Activated CD4-positive, alpha-beta memory T cell treated with anti-CD3 and anti-CD28 coated beads for 36 hours (primary cell): ENCODE measurements around the gene PIKFYVE. TPM values are rescaled to one million over a fixed set of nuclear protein-coding genes. Genes with fewer than 3 reads are reported as not detected.
"Not testable (repeated sequence)": the region's sequence is repeated elsewhere in the genome, so short reads cannot be mapped to it uniquely, and the experiment has no call there.

Experiments
- CTCF ChIA-PET: fragments of 350-600 bp; sonication (Branson Sonifier 250); formaldehyde crosslinking; loops from one replicate; lab custom pipeline; 2021; ENCODE audit warnings: antibody characterized with exemption, inconsistent platforms; lab: Charles Lee
- POLR2A ChIA-PET: fragments of 350-600 bp; sonication (Branson Sonifier 250); formaldehyde crosslinking; loops from one replicate; lab custom pipeline; 2021; ENCODE audit warnings: antibody characterized with exemption; lab: Charles Lee
- DNase-seq: peaks from one replicate; pipeline ENCODE4 v3.0.0-alpha.2; 2020
- H3K27ac Mint-ChIP-seq: one replicate; pipeline ENCODE4 v1.8.0; 2021; ENCODE audit warnings: mixed read lengths
- H3K27me3 Mint-ChIP-seq: one replicate; pipeline ENCODE4 v1.8.0; 2021; ENCODE audit warnings: mixed read lengths
- H3K36me3 Mint-ChIP-seq: one replicate; pipeline ENCODE4 v1.8.0; 2021; ENCODE audit warnings: mixed read lengths
- H3K4me1 Mint-ChIP-seq: one replicate; pipeline ENCODE4 v1.8.0; 2021; ENCODE audit warnings: low read depth, mixed read lengths
- H3K4me3 Mint-ChIP-seq: one replicate; pipeline ENCODE4 v1.8.0; 2021; ENCODE audit warnings: mild to moderate bottlenecking, mixed read lengths
- H3K9me3 Mint-ChIP-seq: one replicate; pipeline ENCODE4 v1.8.0; 2021; ENCODE audit warnings: mixed read lengths
- intact Hi-C: fragments of 100-400 bp; cut with micrococcal nuclease; formaldehyde crosslinking; loops from one replicate; pipeline ENCODE4 v1.15.1; 2023
- total RNA-seq, 2 experiments: library from RNA; stranded (reverse); gene quantifications; one replicate each; pipeline ENCODE4 v1.2.3, GENCODE V29; 2021

Gene PIKFYVE
- total RNA-seq, 2 experiments from 2014 or later: 22.4 to 23.7 TPM

GRCh38 chr2:208370881-208371633 is 105.0 kb downstream of the PIKFYVE start:
- no peaks in the 10 kb centered on the region for H3K36me3 Mint-ChIP-seq
- ChIA-PET POLR2A (no interaction called here), CTCF (no interaction called here)
- no peak for DNase-seq
- H3K4me3 Mint-ChIP-seq: no peak overlapping the region
- intact Hi-C loops: no loop called here
- H3K4me1 Mint-ChIP-seq: no peaks in the 10 kb centered on the region
- H3K27ac Mint-ChIP-seq: no peak overlapping the region
- peaks cover 3% of the 10 kb centered on the region for H3K27me3 Mint-ChIP-seq
- no peaks in the 10 kb centered on the region for H3K9me3 Mint-ChIP-seq

- intact Hi-C loops: no loop called here
Observed at GRCh38 chr2:208371634-208371935, 105.5 kb downstream of the PIKFYVE start.

GRCh38 chr2:208373460-208374089 is 107.5 kb downstream of the PIKFYVE start:
- no peaks in the 10 kb centered on the region for H3K36me3 Mint-ChIP-seq
- no peak overlapping the region for H3K27ac Mint-ChIP-seq
- peaks cover 6% of the 10 kb centered on the region for H3K27me3 Mint-ChIP-seq
- no peak overlapping the region for H3K4me3 Mint-ChIP-seq
- ChIA-PET POLR2A (no interaction called here), CTCF (interaction anchor here (0.7 to 1.4 kb wide), 6 partner anchors 8 to 836 kb away, joined by 3 to 7 read pairs (median 4); no protein-coding TSS in a partner anchor)
- peak; percentile 28 for DNase-seq
- H3K4me1 Mint-ChIP-seq: no peaks in the 10 kb centered on the region
- intact Hi-C loops: no loop called here
- no peaks in the 10 kb centered on the region for H3K9me3 Mint-ChIP-seq

More at GRCh38 chr2:208371634-208371935, 105.5 kb downstream of the PIKFYVE start:
- H3K36me3 Mint-ChIP-seq: no peaks in the 10 kb centered on the region
- ChIA-PET POLR2A (no interaction called here), CTCF (no interaction called here)
- H3K27me3 Mint-ChIP-seq: peaks cover 3% of the 10 kb centered on the region
- no peak overlapping the region for H3K4me3 Mint-ChIP-seq
- no peak overlapping the region for H3K27ac Mint-ChIP-seq
- H3K4me1 Mint-ChIP-seq: no peaks in the 10 kb centered on the region
- no peak for DNase-seq
- no peaks in the 10 kb centered on the region for H3K9me3 Mint-ChIP-seq

GRCh38 chr2:208375491-208376068 is 109.5 kb downstream of the PIKFYVE start:
- no peaks in the 10 kb centered on the region for H3K4me1 Mint-ChIP-seq
- no peak overlapping the region for H3K4me3 Mint-ChIP-seq
- no peaks in the 10 kb centered on the region for H3K36me3 Mint-ChIP-seq
- peaks cover 10% of the 10 kb centered on the region for H3K27me3 Mint-ChIP-seq
- no peaks in the 10 kb centered on the region for H3K9me3 Mint-ChIP-seq
- no peak for DNase-seq
- intact Hi-C loops: no loop called here
- ChIA-PET CTCF (no interaction called here), POLR2A (no interaction called here)
- no peak overlapping the region for H3K27ac Mint-ChIP-seq

GRCh38 chr2:208377344-208377860 is 111.3 kb downstream of the PIKFYVE start:
- H3K4me1 Mint-ChIP-seq, DNase-seq, POLR2A ChIA-PET, H3K36me3 Mint-ChIP-seq, CTCF ChIA-PET, intact Hi-C loops, H3K9me3 Mint-ChIP-seq, H3K4me3 Mint-ChIP-seq, H3K27ac Mint-ChIP-seq: not testable (repeated sequence)
- H3K27me3 Mint-ChIP-seq: peaks cover 11% of the 10 kb centered on the region

- POLR2A ChIA-PET: no interaction called here
- H3K36me3 Mint-ChIP-seq: no peaks in the 10 kb centered on the region
- H3K9me3 Mint-ChIP-seq: no peaks in the 10 kb centered on the region
- H3K4me3 Mint-ChIP-seq: no peak overlapping the region
- peaks cover 20% of the 10 kb centered on the region for H3K27me3 Mint-ChIP-seq
- CTCF ChIA-PET: no interaction called here
- no peaks in the 10 kb centered on the region for H3K4me1 Mint-ChIP-seq
- no peak for DNase-seq
- intact Hi-C loops: no loop called here
- no peak overlapping the region for H3K27ac Mint-ChIP-seq
Observed at GRCh38 chr2:208379192-208379591, 113.1 kb downstream of the PIKFYVE start.

- Mint-ChIP-seq H3K36me3 (no peaks in the 10 kb centered on the region), H3K27me3 (peaks cover 14% of the 10 kb centered on the region), H3K9me3 (no peaks in the 10 kb centered on the region), H3K27ac (no peak overlapping the region), H3K4me3 (no peak overlapping the region), H3K4me1 (no peaks in the 10 kb centered on the region)
- intact Hi-C loops: no loop called here
- no peak for DNase-seq
- POLR2A ChIA-PET: no interaction called here
- CTCF ChIA-PET: no interaction called here
Observed at GRCh38 chr2:208384637-208385036, 118.6 kb downstream of the PIKFYVE start.

GRCh38 chr2:208386541-208386940 is 120.5 kb downstream of the PIKFYVE start:
- Mint-ChIP-seq H3K4me1 (no peaks in the 10 kb centered on the region), H3K36me3 (no peaks in the 10 kb centered on the region), H3K27ac (no peak overlapping the region), H3K27me3 (peaks cover 14% of the 10 kb centered on the region), H3K9me3 (no peaks in the 10 kb centered on the region), H3K4me3 (no peak overlapping the region)
- CTCF ChIA-PET: interaction anchor here (0.5 kb wide), 1 partner anchor 16 kb away, joined by 3 read pairs; no protein-coding TSS in a partner anchor
- no peak for DNase-seq
- intact Hi-C loops: no loop called here
- POLR2A ChIA-PET: no interaction called here

- no peaks in the 10 kb centered on the region for H3K4me1 Mint-ChIP-seq
- CTCF ChIA-PET: no interaction called here
- DNase-seq: no peak
- POLR2A ChIA-PET: no interaction called here
- peaks cover 19% of the 10 kb centered on the region for H3K9me3 Mint-ChIP-seq
- intact Hi-C loops: loop anchor here (10.0 kb wide), 1 partner anchor 1805 kb away; no protein-coding TSS in a partner anchor
- peaks cover 3% of the 10 kb centered on the region for H3K36me3 Mint-ChIP-seq
- no peak overlapping the region for H3K4me3 Mint-ChIP-seq
- no peak overlapping the region for H3K27ac Mint-ChIP-seq
- no peaks in the 10 kb centered on the region for H3K27me3 Mint-ChIP-seq
Observed at GRCh38 chr2:208389940-208390339, 123.9 kb downstream of the PIKFYVE start.

- H3K27ac Mint-ChIP-seq: no peak overlapping the region
- H3K9me3 Mint-ChIP-seq: peaks cover 30% of the 10 kb centered on the region
- no peaks in the 10 kb centered on the region for H3K4me1 Mint-ChIP-seq
- H3K36me3 Mint-ChIP-seq: peaks cover 6% of the 10 kb centered on the region
- no peak overlapping the region for H3K4me3 Mint-ChIP-seq
- intact Hi-C loops: loop anchor here (10.0 kb wide), 1 partner anchor 1803 kb away; no protein-coding TSS in a partner anchor
- ChIA-PET POLR2A (no interaction called here), CTCF (no interaction called here)
- peaks cover 2% of the 10 kb centered on the region for H3K27me3 Mint-ChIP-seq
- no peak for DNase-seq
Observed at GRCh38 chr2:208392300-208392699, 126.2 kb downstream of the PIKFYVE start.

GRCh38 chr2:208396796-208397195 is 130.7 kb downstream of the PIKFYVE start:
- POLR2A ChIA-PET, CTCF ChIA-PET, H3K4me3 Mint-ChIP-seq, DNase-seq, H3K27me3 Mint-ChIP-seq, H3K36me3 Mint-ChIP-seq, H3K27ac Mint-ChIP-seq, H3K4me1 Mint-ChIP-seq: not testable (repeated sequence)
- intact Hi-C loops: loop anchor here (10.0 kb wide), 1 partner anchor 1798 kb away; no protein-coding TSS in a partner anchor
- H3K9me3 Mint-ChIP-seq: peaks cover 30% of the 10 kb centered on the region

- intact Hi-C loops: loop anchor here (10.0 kb wide), 1 partner anchor 1796 kb away; no protein-coding TSS in a partner anchor
- Mint-ChIP-seq H3K27ac (no peak overlapping the region), H3K4me3 (no peak overlapping the region), H3K27me3 (peaks cover 13% of the 10 kb centered on the region), H3K9me3 (peaks cover 17% of the 10 kb centered on the region), H3K4me1 (no peaks in the 10 kb centered on the region), H3K36me3 (peaks cover 3% of the 10 kb centered on the region)
- ChIA-PET CTCF (no interaction called here), POLR2A (no interaction called here)
- DNase-seq: no peak
Observed at GRCh38 chr2:208399201-208399600, 133.1 kb downstream of the PIKFYVE start.
